KMS-11 (cell line): Measurements from ENCODE around the gene NREP.

Source experiments
- H2AFZ ChIP-seq: fragments of 200-600 bp; sonication (generic); 2 replicates; pipeline ENCODE4 v1.6.1; 2016; ENCODE audit warnings: antibody characterized with exemption, mixed run types, low read depth
- H3K27ac ChIP-seq: fragments of 200-600 bp; sonication (generic); 2 replicates; pipeline ENCODE4 v1.6.1; 2016; ENCODE audit warnings: mild to moderate bottlenecking, mixed run types
- H3K27me3 ChIP-seq: fragments of 200-600 bp; sonication (generic); 2 replicates; pipeline ENCODE4 v1.6.1; 2017; ENCODE audit warnings: mild to moderate bottlenecking, low read depth, mixed run types, moderate library complexity; ENCODE audit not compliant: insufficient read depth
- H3K36me3 ChIP-seq: fragments of 200-600 bp; sonication (generic); 2 replicates; pipeline ENCODE4 v1.6.1; 2017; ENCODE audit warnings: mild to moderate bottlenecking, mixed run types; ENCODE audit not compliant: insufficient read depth
- H3K4me1 ChIP-seq: fragments of 200-600 bp; sonication (generic); 2 replicates; pipeline ENCODE4 v1.6.1; 2016; ENCODE audit warnings: mild to moderate bottlenecking, low read depth, mixed run types; ENCODE audit not compliant: poor library complexity, severe bottlenecking
- H3K4me2 ChIP-seq: fragments of 200-600 bp; sonication (generic); 2 replicates; pipeline ENCODE4 v1.7.0; 2016; ENCODE audit warnings: mild to moderate bottlenecking, mixed run types
- H3K4me3 ChIP-seq: fragments of 200-600 bp; sonication (generic); IDR thresholded peaks from 2 replicates; pipeline ENCODE4 v1.6.1; 2017; ENCODE audit warnings: low read depth, low read length, mixed read lengths; ENCODE audit not compliant: insufficient read depth
- H3K79me2 ChIP-seq: fragments of 200-600 bp; sonication (generic); 2 replicates; pipeline ENCODE4 v1.6.1; 2016; ENCODE audit warnings: low read depth, mixed run types; ENCODE audit not compliant: insufficient read depth
- H3K9ac ChIP-seq: fragments of 200-600 bp; sonication (generic); 2 replicates; pipeline ENCODE4 v1.6.1; 2016; ENCODE audit warnings: mild to moderate bottlenecking, mixed run types
- H4K20me1 ChIP-seq: fragments of 200-600 bp; sonication (generic); 2 replicates; pipeline ENCODE4 v1.6.1; 2016; ENCODE audit warnings: mild to moderate bottlenecking, mixed run types; ENCODE audit not compliant: insufficient read depth
- TF ChIP-seq, protein P1 (sequence below): fragments of 200-600 bp; sonication (generic); conservative IDR thresholded peaks from 2 replicates; pipeline ENCODE4 v1.6.1; 2017; ENCODE audit warnings: low read depth, mild to moderate bottlenecking, antibody characterized with exemption, low read length, moderate library complexity, mixed read lengths

NREP gene

DNA sequence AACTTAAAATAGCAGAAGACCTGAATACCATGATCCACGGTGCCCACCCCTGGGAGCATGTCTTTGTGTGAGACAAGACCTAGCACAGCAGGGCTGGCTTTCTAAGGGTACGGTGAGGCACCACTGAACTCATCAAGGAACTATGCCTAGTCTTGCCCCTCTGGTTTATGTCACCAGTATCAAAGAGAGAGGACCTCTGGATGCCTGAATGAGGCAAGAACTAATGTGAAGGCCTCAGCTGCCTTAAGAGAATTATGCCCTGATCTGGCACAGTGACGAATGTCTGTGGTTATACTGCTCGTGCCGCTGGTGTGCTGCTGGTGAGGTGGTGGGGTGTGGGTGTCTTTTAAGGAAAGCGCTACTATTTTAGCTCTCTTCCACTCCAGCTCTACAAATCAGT lies 23.0 kb downstream of the NREP start:
- no peaks in the 10 kb centered on the region for H3K27me3 ChIP-seq
- no peak overlapping the region for H3K9ac ChIP-seq
- no peak overlapping the region for H3K4me2 ChIP-seq
- no peaks in the 10 kb centered on the region for H4K20me1 ChIP-seq
- no peak overlapping the region for H3K27ac ChIP-seq
- TF ChIP-seq, protein P1, sequence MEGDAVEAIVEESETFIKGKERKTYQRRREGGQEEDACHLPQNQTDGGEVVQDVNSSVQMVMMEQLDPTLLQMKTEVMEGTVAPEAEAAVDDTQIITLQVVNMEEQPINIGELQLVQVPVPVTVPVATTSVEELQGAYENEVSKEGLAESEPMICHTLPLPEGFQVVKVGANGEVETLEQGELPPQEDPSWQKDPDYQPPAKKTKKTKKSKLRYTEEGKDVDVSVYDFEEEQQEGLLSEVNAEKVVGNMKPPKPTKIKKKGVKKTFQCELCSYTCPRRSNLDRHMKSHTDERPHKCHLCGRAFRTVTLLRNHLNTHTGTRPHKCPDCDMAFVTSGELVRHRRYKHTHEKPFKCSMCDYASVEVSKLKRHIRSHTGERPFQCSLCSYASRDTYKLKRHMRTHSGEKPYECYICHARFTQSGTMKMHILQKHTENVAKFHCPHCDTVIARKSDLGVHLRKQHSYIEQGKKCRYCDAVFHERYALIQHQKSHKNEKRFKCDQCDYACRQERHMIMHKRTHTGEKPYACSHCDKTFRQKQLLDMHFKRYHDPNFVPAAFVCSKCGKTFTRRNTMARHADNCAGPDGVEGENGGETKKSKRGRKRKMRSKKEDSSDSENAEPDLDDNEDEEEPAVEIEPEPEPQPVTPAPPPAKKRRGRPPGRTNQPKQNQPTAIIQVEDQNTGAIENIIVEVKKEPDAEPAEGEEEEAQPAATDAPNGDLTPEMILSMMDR, result no peak
- no peaks in the 10 kb centered on the region for H3K36me3 ChIP-seq
- no peaks in the 10 kb centered on the region for H3K4me1 ChIP-seq
- H3K79me2 ChIP-seq, result no peaks in the 10 kb centered on the region
- no peak overlapping the region for H3K4me3 ChIP-seq
- no peak overlapping the region for H2AFZ ChIP-seq

DNA sequence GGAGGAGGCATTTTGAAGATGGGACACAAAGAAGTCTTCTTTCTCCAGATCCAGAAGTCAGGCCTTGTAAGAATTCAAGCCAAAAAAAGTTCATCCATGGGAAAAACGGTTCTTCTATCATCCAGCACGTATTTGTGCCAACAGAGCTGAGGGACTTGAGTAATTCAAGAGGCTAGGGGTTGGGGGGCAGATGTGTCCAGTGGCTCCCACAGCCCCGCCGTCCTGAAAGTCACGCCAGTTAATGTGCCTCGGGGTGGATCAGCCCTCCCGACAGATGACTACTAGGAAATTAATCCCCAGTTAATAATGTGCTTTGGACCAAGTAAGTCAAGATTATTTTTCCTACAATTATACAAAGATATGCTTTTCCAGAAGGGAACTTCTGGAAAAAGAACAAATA lies 23.4 kb downstream of the NREP start:
- Histone ChIP-seq H3K36me3 (no peaks in the 10 kb centered on the region), H3K4me1 (no peaks in the 10 kb centered on the region), H4K20me1 (no peaks in the 10 kb centered on the region), H2AFZ (no peak overlapping the region), H3K27me3 (no peaks in the 10 kb centered on the region), H3K4me2 (no peak overlapping the region), H3K79me2 (no peaks in the 10 kb centered on the region), H3K4me3 (no peak overlapping the region), H3K27ac (no peak overlapping the region), H3K9ac (no peak overlapping the region)
- TF ChIP-seq, protein P1, result no peak

DNA sequence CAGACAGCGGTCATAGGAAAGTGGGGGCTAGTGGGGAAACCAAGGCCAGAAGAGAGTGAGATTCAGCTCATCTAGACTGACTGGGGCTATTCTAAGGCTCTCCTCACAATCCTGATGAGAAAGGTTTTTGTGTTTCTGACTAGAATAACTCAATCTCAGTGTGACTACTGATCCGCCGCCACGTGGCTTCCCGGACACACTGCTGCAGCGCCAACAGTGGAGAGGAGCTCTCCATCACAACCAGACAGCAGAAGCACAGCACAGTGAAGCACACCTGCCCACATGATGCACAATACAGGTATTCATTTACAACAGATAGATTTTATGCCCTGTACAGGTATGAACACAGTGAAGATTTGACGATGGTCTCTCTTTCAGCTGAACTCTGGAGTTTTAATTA lies 25.4 kb downstream of the NREP start:
- no peak overlapping the region for H2AFZ ChIP-seq
- H3K4me1 ChIP-seq, result no peaks in the 10 kb centered on the region

DNA sequence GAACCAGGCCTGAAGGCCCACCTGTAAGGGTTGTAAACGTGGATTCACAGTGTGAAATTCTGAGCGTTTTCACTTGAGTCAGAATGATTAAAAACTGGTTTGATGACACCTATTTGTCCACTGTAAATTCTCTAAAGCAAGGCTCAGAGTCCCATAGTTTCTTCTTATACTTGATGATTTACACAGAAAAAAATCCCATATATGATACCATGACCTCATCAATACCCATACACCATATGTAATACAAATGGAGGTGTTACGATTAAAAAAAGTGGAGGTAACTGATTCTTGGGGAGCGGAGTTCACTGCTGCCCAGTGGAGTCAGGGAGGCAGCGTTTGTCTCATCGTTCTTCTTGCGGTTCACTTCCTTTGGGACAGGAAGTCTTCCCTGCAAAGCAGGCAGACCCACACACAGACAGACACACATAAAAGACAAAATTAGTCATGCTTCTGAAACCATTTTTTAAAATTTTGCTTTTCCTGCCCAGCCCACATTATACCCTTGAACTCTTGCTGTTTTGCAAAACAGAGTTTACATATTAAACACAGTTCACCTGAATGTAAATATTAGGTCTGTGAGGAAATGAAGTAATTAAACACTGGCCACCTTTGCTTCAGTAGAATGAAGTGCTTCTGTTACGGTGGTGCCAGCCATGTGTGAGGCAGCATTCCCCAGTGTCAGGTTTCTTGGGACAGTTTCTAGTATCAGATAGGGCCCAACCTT lies 26.2 kb downstream of the NREP start:
- no peak overlapping the region for H3K4me2 ChIP-seq
- no peaks in the 10 kb centered on the region for H3K4me1 ChIP-seq
- H4K20me1 ChIP-seq, result no peaks in the 10 kb centered on the region
- TF ChIP-seq, protein P1, result no peak
- no peaks in the 10 kb centered on the region for H3K36me3 ChIP-seq
- H2AFZ ChIP-seq, result no peak overlapping the region
- no peaks in the 10 kb centered on the region for H3K79me2 ChIP-seq
- no peaks in the 10 kb centered on the region for H3K27me3 ChIP-seq
- H3K4me3 ChIP-seq, result no peak overlapping the region
- no peak overlapping the region for H3K27ac ChIP-seq
- H3K9ac ChIP-seq, result no peak overlapping the region

More for the DNA sequence above, 25.4 kb downstream of the NREP start:
- no peak overlapping the region for H3K9ac ChIP-seq
- H4K20me1 ChIP-seq, result no peaks in the 10 kb centered on the region
- no peak overlapping the region for H3K27ac ChIP-seq
- no peaks in the 10 kb centered on the region for H3K27me3 ChIP-seq
- no peak overlapping the region for H3K4me3 ChIP-seq
- TF ChIP-seq, protein P1, result no peak
- no peak overlapping the region for H3K4me2 ChIP-seq
- H3K79me2 ChIP-seq, result no peaks in the 10 kb centered on the region
- H3K36me3 ChIP-seq, result no peaks in the 10 kb centered on the region
